HepG2 (cell line): ENCODE results near the gene COX7A1. TPM values are rescaled to one million over a fixed set of nuclear protein-coding genes. Genes with fewer than 3 reads are reported as not detected.

Source experiments
- ATF7 ChIP-seq, 2 experiments: fragments of 450-650 bp in 1 of 2; sonication (generic) in 1 of 2; formaldehyde crosslinking in 1 of 2; IDR thresholded peaks; 2 replicates each; pipeline versions ENCODE4 v1.4.0 to v1.6.1; 2016 to 2020; ENCODE audit warnings: antibody characterized with exemption in 1 of 2, mild to moderate bottlenecking in 1 of 2, missing genetic modification reagents in 1 of 2
- GABPA ChIP-seq, 2 experiments: IDR thresholded peaks; 2 replicates each; pipeline ENCODE4 v1.6.1; 2011 to 2016; ENCODE audit warnings: low read depth in 2 of 2, low read length in 1 of 2, missing biosample characterization in 1 of 2, missing genetic modification characterization in 1 of 2
- HES4 ChIP-seq: sonication (generic); formaldehyde crosslinking; IDR thresholded peaks from 2 replicates; pipeline ENCODE4 v1.9.0; 2021; ENCODE audit warnings: mild to moderate bottlenecking, missing genetic modification reagents, borderline replicate concordance
- HMGXB4 ChIP-seq, 2 experiments: sonication (generic) in 1 of 2; formaldehyde crosslinking in 1 of 2; IDR thresholded peaks; 2 replicates each; pipeline versions ENCODE4 v1.4.0 to v1.6.1; 2018 to 2020; ENCODE audit warnings: missing genetic modification reagents in 2 of 2, borderline replicate concordance in 1 of 2, low read depth in 1 of 2, mild to moderate bottlenecking in 1 of 2, missing biosample characterization in 1 of 2
- KDM5B ChIP-seq: sonication (generic); formaldehyde crosslinking; IDR thresholded peaks from 2 replicates; pipeline ENCODE4 v1.4.0; 2020; ENCODE audit warnings: missing genetic modification reagents, mild to moderate bottlenecking, borderline replicate concordance
- KLF11 ChIP-seq: IDR thresholded peaks from 2 replicates; pipeline ENCODE4 v1.6.1; 2016; ENCODE audit warnings: missing compliant biosample characterization
- MED13 ChIP-seq: sonication (generic); formaldehyde crosslinking; IDR thresholded peaks from 2 replicates; pipeline ENCODE4 v1.5.0; 2020; ENCODE audit warnings: missing genetic modification reagents
- MTF2 ChIP-seq: sonication (generic); formaldehyde crosslinking; IDR thresholded peaks from 2 replicates; pipeline ENCODE4 v1.5.0; 2020; ENCODE audit warnings: missing genetic modification reagents, borderline replicate concordance
- NFE2L1 ChIP-seq: sonication (generic); formaldehyde crosslinking; IDR thresholded peaks from 2 replicates; pipeline ENCODE4 v1.4.0; 2020; ENCODE audit warnings: missing genetic modification reagents, mild to moderate bottlenecking, borderline replicate concordance
- PTBP1 ChIP-seq: fragments of 200-400 bp; formaldehyde crosslinking; IDR thresholded peaks from 2 replicates; pipeline ENCODE4 v1.6.1; 2018; ENCODE audit warnings: low read length, low read depth; ENCODE audit not compliant: poor library complexity, severe bottlenecking
- SIN3B ChIP-seq: fragments of 150-350 bp; IDR thresholded peaks from 2 replicates; pipeline ENCODE4 v1.6.1; 2014; ENCODE audit warnings: low read length
- SPEN ChIP-seq: sonication (generic); formaldehyde crosslinking; IDR thresholded peaks from 2 replicates; pipeline ENCODE4 v1.5.1; 2020; ENCODE audit warnings: low read depth, mild to moderate bottlenecking, missing genetic modification reagents
- TARDBP ChIP-seq: sonication (generic); formaldehyde crosslinking; IDR thresholded peaks from 2 replicates; pipeline ENCODE4 v1.8.0; 2022; ENCODE audit warnings: mild to moderate bottlenecking, missing genetic modification reagents
- TFAP4 ChIP-seq: sonication (generic); IDR thresholded peaks from 2 replicates; pipeline ENCODE4 v1.6.1; 2016; ENCODE audit warnings: low read depth, borderline replicate concordance
- ZBTB26 ChIP-seq: IDR thresholded peaks from 2 replicates; pipeline ENCODE4 v1.6.1; 2016; ENCODE audit warnings: missing compliant biosample characterization, missing genetic modification reagents, borderline replicate concordance
- ZNF205 ChIP-seq: IDR thresholded peaks from 2 replicates; pipeline ENCODE4 v1.6.1; 2018; ENCODE audit warnings: missing biosample characterization, missing genetic modification reagents
- ZNF260 ChIP-seq: sonication (generic); formaldehyde crosslinking; IDR thresholded peaks from 2 replicates; pipeline ENCODE4 v1.4.0; 2020; ENCODE audit warnings: missing genetic modification reagents, low read depth, mild to moderate bottlenecking, borderline replicate concordance
- ZNF501 ChIP-seq: sonication (generic); formaldehyde crosslinking; IDR thresholded peaks from 2 replicates; pipeline ENCODE4 v1.5.1; 2020; ENCODE audit warnings: mild to moderate bottlenecking, moderate library complexity, missing genetic modification reagents
- ZNF563 ChIP-seq: sonication (generic); formaldehyde crosslinking; IDR thresholded peaks from 2 replicates; pipeline ENCODE4 v1.8.0; 2022; ENCODE audit warnings: mild to moderate bottlenecking, moderate library complexity, missing genetic modification reagents
- ZNF83 ChIP-seq: sonication (generic); formaldehyde crosslinking; IDR thresholded peaks from 2 replicates; pipeline ENCODE4 v1.4.0; 2020; ENCODE audit warnings: missing genetic modification reagents, mild to moderate bottlenecking, borderline replicate concordance
- polyA plus RNA-seq, 8 experiments: library from polyadenylated mRNA; depleted of rRNA in 3 of 8; stranded (reverse) in 7 of 8; unstranded in 1 of 8; fragments of >200 nt; fragmentation: Illumina TruSeq in 4 of 8; extraction: Trizol in 4 of 8; gene quantifications; 2 replicates each; pipeline versions ENCODE4 v1.2.1 to v1.2.3, GENCODE V29; 2011 to 2016; ENCODE audit warnings: low read depth in 4 of 8, missing spikeins in 1 of 8, mixed read lengths in 1 of 8; ENCODE audit not compliant: insufficient read depth in 1 of 8
- total RNA-seq, 5 experiments: library from RNA; depleted of rRNA; stranded (reverse); fragments of >200 nt; fragmentation: Illumina TruSeq; extraction: Trizol; gene quantifications; 2 replicates each; pipeline ENCODE4 v1.2.3, GENCODE V29; 2016; ENCODE audit warnings: low read depth in 1 of 5

Gene COX7A1
- total and polyA plus RNA-seq, 2 of the 13 experiments (the other 11 are each of a cell fraction or from before 2014, with no cell fraction given) = not detected

- TF ChIP-seq GABPA (IDR thresholded peaks at IDR 0.05; ENCODE audit: low read depth, low read length) (peak; percentile 31), GABPA (CRISPR knock-in tag; IDR thresholded peaks at IDR 0.05; ENCODE audit: low read depth) (peak; percentile 80), TFAP4 (peak; percentile 90), SIN3B (no peak), NFE2L1 (CRISPR knock-in tag) (no peak), KLF11 (CRISPR knock-in tag) (no peak), KDM5B (no peak), ATF7 (IDR thresholded peaks at IDR 0.05) (no peak), ATF7 (CRISPR knock-in tag; IDR thresholded peaks at IDR 0.05) (no peak), TARDBP (CRISPR knock-in tag) (no peak), ZNF501 (CRISPR knock-in tag) (no peak), ZNF563 (0 out of 2 replicates have a peak, but pooled peaks have one; percentile 15), SPEN (CRISPR knock-in tag) (no peak), HMGXB4 (CRISPR knock-in tag; IDR thresholded peaks at IDR 0.05; ENCODE audit: borderline replicate concordance in 1 of 2, low read depth in 1 of 2) (no peak; a peak in 1 of 4 replicates), PTBP1 (peak; percentile 45), ZNF260 (CRISPR knock-in tag) (no peak), MED13 (no peak), MTF2 (CRISPR knock-in tag) (no peak), ZNF83 (CRISPR knock-in tag) (no peak), ZBTB26 (CRISPR knock-in tag) (no peak), HES4 (CRISPR knock-in tag) (0 out of 2 replicates have a peak, but pooled peaks have one; percentile 27), ZNF205 (no peak)
Measured at GRCh38 chr19:36140304-36141038, 11.8 kb downstream of the COX7A1 start (continued).
